Measurements from ENCODE around the gene STOX2.

DNA sequence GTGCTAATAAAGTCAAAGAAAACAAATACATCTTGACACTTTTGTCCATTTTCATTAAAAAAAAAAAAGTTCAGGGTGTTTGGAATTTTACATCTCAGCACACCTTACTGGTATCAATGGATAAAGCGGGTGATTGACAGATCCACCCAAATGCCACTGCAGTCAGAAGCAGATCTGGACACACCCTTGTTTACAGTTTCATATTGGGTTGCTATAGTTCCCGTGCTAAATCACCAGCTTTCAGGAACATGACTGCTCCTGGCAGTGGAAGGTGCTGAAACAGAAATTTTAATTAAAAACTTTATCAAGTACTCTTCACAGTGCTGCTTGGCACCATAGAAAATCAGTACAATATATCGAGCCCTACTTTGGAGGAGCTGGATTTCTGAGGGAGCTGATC is 116.3 kb downstream of the STOX2 start:
- TF ChIP-seq, protein P1, sequence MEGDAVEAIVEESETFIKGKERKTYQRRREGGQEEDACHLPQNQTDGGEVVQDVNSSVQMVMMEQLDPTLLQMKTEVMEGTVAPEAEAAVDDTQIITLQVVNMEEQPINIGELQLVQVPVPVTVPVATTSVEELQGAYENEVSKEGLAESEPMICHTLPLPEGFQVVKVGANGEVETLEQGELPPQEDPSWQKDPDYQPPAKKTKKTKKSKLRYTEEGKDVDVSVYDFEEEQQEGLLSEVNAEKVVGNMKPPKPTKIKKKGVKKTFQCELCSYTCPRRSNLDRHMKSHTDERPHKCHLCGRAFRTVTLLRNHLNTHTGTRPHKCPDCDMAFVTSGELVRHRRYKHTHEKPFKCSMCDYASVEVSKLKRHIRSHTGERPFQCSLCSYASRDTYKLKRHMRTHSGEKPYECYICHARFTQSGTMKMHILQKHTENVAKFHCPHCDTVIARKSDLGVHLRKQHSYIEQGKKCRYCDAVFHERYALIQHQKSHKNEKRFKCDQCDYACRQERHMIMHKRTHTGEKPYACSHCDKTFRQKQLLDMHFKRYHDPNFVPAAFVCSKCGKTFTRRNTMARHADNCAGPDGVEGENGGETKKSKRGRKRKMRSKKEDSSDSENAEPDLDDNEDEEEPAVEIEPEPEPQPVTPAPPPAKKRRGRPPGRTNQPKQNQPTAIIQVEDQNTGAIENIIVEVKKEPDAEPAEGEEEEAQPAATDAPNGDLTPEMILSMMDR (IDR thresholded peaks at IDR 0.05) = no peak
- TF ChIP-seq POLR2A (IDR thresholded peaks at IDR 0.05) = no peak
